ENCODE results near the gene MTFR1L.

DNA sequence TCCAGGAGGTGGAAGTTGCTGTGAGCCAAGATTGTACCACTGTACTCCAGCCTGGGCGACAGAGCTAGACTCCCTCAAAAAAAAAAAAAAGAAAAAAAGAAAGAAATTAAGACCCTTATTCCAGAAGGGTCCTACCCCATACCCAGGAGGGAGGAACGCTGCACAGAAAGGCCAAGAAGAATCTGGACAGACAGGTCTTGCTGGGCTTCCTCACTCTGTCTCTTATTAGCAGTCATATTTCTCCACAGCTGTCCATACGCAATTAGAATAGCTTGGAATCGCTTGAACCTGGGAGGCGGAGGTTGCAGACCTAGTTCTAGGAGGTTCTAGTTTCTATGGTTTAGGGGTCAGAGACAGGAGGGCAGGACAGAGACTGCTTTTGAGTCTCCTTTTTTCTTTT lies 58.9 kb downstream of the MTFR1L start:
- no peak for TF ChIP-seq EZH2 (IDR thresholded peaks at IDR 0.05; ENCODE audit: borderline replicate concordance, low read length)
- TF ChIP-seq, protein P1, sequence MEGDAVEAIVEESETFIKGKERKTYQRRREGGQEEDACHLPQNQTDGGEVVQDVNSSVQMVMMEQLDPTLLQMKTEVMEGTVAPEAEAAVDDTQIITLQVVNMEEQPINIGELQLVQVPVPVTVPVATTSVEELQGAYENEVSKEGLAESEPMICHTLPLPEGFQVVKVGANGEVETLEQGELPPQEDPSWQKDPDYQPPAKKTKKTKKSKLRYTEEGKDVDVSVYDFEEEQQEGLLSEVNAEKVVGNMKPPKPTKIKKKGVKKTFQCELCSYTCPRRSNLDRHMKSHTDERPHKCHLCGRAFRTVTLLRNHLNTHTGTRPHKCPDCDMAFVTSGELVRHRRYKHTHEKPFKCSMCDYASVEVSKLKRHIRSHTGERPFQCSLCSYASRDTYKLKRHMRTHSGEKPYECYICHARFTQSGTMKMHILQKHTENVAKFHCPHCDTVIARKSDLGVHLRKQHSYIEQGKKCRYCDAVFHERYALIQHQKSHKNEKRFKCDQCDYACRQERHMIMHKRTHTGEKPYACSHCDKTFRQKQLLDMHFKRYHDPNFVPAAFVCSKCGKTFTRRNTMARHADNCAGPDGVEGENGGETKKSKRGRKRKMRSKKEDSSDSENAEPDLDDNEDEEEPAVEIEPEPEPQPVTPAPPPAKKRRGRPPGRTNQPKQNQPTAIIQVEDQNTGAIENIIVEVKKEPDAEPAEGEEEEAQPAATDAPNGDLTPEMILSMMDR (conservative IDR thresholded peaks at IDR 0.05 in 1 of 2, IDR thresholded peaks at IDR 0.05 in 1 of 2; ENCODE audit: extremely low read depth in 1 of 2, insufficient read depth in 1 of 2, low read depth in 1 of 2, low read length in 2 of 2), result no peak

All from mammary epithelial cell (primary cell).